Measurements from ENCODE around the gene DIRAS1. TPM values are rescaled to one million over a fixed set of nuclear protein-coding genes. Genes with fewer than 3 reads are reported as not detected.

Gene DIRAS1
- total and polyA plus RNA-seq, 2 donors (not counting 3 experiments of a cell fraction or from before 2014, with no cell fraction given) = 0.09 to 0.17 TPM

DNA sequence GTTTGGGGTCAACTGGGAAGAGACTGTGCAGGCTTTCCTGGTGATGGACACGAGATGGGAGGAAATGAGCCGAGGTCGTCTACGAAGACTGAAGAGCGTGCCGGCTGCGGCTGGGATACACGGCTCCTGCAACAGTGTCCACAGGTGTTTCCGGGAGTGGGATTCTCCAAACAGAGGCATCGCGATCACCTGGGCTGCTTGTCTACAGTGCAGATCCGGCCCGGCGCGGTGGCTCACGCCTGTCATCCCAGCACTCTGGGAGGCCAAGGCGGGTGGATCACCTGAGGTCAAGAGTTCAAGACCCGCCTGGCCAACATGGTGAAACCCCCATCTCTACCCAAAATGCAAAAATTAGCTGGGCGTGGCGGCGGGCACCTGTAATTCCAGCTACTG lies 30.3 kb upstream of the DIRAS1 start:
- FAIRE-seq (no peak), DNase-seq (ENCODE audit: low read depth, low spot score) (no peak)
- dilution Hi-C loops (cut with MboI; ENCODE audit: extremely low pct_ligation_motif_present, low sequenced_read_pairs) = loop anchor here (10.0 kb wide), 1 partner anchor 57 kb away; no protein-coding TSS in a partner anchor
- no TSS peak for BruUV-seq (replicated peaks)
- Histone ChIP-seq H3K79me2 (ENCODE audit: control insufficient read depth, insufficient read depth, low read length) (no peaks in the 10 kb centered on the region), H3K4me1 (ENCODE audit: control insufficient read depth, extremely low read depth, insufficient read depth, low read length) (no peaks in the 10 kb centered on the region), H3K27ac (ENCODE audit: insufficient read depth, low read depth, low read length) (no peak overlapping the region), H2AFZ (ENCODE audit: low read depth, low read length) (no peak overlapping the region), H3K9me3 (replicated peaks; ENCODE audit: control insufficient read depth, insufficient read depth, low read length) (no peaks in the 10 kb centered on the region), H3K9me1 (replicated peaks; ENCODE audit: control insufficient read depth, extremely low read depth, insufficient read depth, low read length) (no peaks in the 10 kb centered on the region), H3K36me3 (ENCODE audit: control insufficient read depth in 2 of 2, extremely low read depth in 1 of 2, insufficient read depth in 2 of 2, low read length in 2 of 2) (peaks cover 2 to 12% of the 10 kb centered on the region in 2 experiments), H3K4me3 (replicated peaks in 1 of 3; ENCODE audit: insufficient read depth in 1 of 3, low read depth in 1 of 3, low read length in 3 of 3) (no peak overlapping the region), H3K9ac (replicated peaks; ENCODE audit: extremely low read depth, insufficient read depth, low read length) (no peak overlapping the region), H4K20me1 (replicated peaks; ENCODE audit: control insufficient read depth, extremely low read depth, insufficient read depth, low read length) (no peaks in the 10 kb centered on the region), H3K27me3 (ENCODE audit: control insufficient read depth in 2 of 2, insufficient read depth in 2 of 2, low read length in 2 of 2) (no peaks in the 10 kb centered on the region), H3K4me2 (ENCODE audit: insufficient read depth, low read length) (no peak overlapping the region)
- ChIA-PET POLR2A (no interaction called here), CTCF (interaction anchor here (2.8 kb wide), 1 partner anchor 103 kb away, joined by 19 read pairs; no protein-coding TSS in a partner anchor)
- intact Hi-C loops (cut with micrococcal nuclease) = no loop called here
- no peak for TF ChIP-seq MAX (IDR thresholded peaks at IDR 0.05; ENCODE audit: insufficient read depth, insufficient read length)
- TF ChIP-seq GATA2 (IDR thresholded peaks at IDR 0.05; ENCODE audit: insufficient read depth, insufficient read length, low read depth, low read length) = no peak
- no peak for TF ChIP-seq POLR2A (IDR thresholded peaks at IDR 0.05; ENCODE audit: low read depth, low read length)
- no peak for TF ChIP-seq EZH2 (IDR thresholded peaks at IDR 0.05; ENCODE audit: borderline replicate concordance, low read depth, low read length, severe bottlenecking)
- TF ChIP-seq POLR2AphosphoS5 (IDR thresholded peaks at IDR 0.05; ENCODE audit: insufficient read depth, low read depth, low read length) = no peak
- no peak for TF ChIP-seq JUN (IDR thresholded peaks at IDR 0.05; ENCODE audit: borderline replicate concordance, insufficient read depth, insufficient read length, low read depth)
- TF ChIP-seq MYC (IDR thresholded peaks at IDR 0.05; ENCODE audit: low read depth, low read length) = no peak
- no peak for TF ChIP-seq FOS (IDR thresholded peaks at IDR 0.05; ENCODE audit: borderline replicate concordance, insufficient read depth, low read length)
- TF ChIP-seq, protein P1, sequence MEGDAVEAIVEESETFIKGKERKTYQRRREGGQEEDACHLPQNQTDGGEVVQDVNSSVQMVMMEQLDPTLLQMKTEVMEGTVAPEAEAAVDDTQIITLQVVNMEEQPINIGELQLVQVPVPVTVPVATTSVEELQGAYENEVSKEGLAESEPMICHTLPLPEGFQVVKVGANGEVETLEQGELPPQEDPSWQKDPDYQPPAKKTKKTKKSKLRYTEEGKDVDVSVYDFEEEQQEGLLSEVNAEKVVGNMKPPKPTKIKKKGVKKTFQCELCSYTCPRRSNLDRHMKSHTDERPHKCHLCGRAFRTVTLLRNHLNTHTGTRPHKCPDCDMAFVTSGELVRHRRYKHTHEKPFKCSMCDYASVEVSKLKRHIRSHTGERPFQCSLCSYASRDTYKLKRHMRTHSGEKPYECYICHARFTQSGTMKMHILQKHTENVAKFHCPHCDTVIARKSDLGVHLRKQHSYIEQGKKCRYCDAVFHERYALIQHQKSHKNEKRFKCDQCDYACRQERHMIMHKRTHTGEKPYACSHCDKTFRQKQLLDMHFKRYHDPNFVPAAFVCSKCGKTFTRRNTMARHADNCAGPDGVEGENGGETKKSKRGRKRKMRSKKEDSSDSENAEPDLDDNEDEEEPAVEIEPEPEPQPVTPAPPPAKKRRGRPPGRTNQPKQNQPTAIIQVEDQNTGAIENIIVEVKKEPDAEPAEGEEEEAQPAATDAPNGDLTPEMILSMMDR (IDR thresholded peaks at IDR 0.05; ENCODE audit: extremely low read depth in 1 of 2, insufficient read depth in 1 of 2, low read depth in 1 of 2, low read length in 2 of 2) = no peak
